Adrenal gland (tissue), 5 donors: ENCODE data around the gene SPIRE1.

ENCODE experiments used
- POLR2A ChIP-seq, 2 donors: fragments of 450-650 bp; IDR thresholded peaks; one replicate each; pipeline ENCODE4 v1.6.1; 2017; ENCODE audit warnings: antibody characterized with exemption in 2 of 2, mild to moderate bottlenecking in 2 of 2, moderate library complexity in 1 of 2
- TF ChIP-seq, protein P1 (sequence below), 6 experiments: fragments of 450-650 bp in 4 of 6; fragments of 200-600 bp in 2 of 6; sonication (generic) in 1 of 6; IDR thresholded peaks; 1 replicate in 5 of 6; 2 replicates in 1 of 6; pipeline versions ENCODE4 v1.5.1 to v1.8.0; 2016 to 2021; ENCODE audit warnings: antibody characterized with exemption in 6 of 6, mild to moderate bottlenecking in 2 of 6, moderate library complexity in 1 of 6
- donor health status: DM: no; HTN: no; CAD: no.

DNA sequence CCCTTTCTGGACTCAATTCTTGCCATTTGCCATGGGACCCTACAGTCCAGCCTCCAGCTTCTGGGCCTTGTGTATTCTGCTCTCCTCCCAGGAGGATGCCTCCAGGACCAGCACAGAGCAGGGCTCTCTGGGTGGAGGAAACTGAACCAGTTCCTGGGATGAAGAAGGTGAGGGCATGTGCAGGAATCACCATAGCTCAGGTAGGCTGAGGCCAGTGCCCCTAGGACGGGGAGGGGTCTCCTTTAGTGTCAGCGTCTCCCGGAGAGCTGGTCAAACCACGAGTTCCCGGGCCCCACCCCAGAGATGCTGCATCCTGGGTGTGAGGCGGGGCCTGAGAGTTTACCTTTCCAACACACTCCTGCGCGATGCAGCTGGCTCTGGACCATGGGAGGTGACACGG lies 256.0 kb downstream of the SPIRE1 start:
- TF ChIP-seq POLR2A (IDR thresholded peaks at IDR 0.05): no peak
- TF ChIP-seq, protein P1, sequence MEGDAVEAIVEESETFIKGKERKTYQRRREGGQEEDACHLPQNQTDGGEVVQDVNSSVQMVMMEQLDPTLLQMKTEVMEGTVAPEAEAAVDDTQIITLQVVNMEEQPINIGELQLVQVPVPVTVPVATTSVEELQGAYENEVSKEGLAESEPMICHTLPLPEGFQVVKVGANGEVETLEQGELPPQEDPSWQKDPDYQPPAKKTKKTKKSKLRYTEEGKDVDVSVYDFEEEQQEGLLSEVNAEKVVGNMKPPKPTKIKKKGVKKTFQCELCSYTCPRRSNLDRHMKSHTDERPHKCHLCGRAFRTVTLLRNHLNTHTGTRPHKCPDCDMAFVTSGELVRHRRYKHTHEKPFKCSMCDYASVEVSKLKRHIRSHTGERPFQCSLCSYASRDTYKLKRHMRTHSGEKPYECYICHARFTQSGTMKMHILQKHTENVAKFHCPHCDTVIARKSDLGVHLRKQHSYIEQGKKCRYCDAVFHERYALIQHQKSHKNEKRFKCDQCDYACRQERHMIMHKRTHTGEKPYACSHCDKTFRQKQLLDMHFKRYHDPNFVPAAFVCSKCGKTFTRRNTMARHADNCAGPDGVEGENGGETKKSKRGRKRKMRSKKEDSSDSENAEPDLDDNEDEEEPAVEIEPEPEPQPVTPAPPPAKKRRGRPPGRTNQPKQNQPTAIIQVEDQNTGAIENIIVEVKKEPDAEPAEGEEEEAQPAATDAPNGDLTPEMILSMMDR (IDR thresholded peaks at IDR 0.05): no peak
